ENCODE results near the gene NET1.

Gene NET1

GRCh38 chr10:5453749-5454489, 41.6 kb downstream of the NET1 start:
- no peak overlapping the region for H3K27ac ChIP-seq
- TF ChIP-seq CTCF (conservative IDR thresholded peaks at IDR 0.05) (no peak), ZFX (IDR thresholded peaks at IDR 0.05) (no peak)

- H3K27ac ChIP-seq, result no peak overlapping the region
- TF ChIP-seq ZFX (IDR thresholded peaks at IDR 0.05) (no peak), CTCF (conservative IDR thresholded peaks at IDR 0.05) (no peak)
Measured at GRCh38 chr10:5456563-5456962, 44.2 kb downstream of the NET1 start.

- no peak overlapping the region for H3K27ac ChIP-seq
- TF ChIP-seq ZFX (IDR thresholded peaks at IDR 0.05), result no peak
- no peak for TF ChIP-seq CTCF (conservative IDR thresholded peaks at IDR 0.05)
Measured at GRCh38 chr10:5457741-5458140, 45.4 kb downstream of the NET1 start.

GRCh38 chr10:5458425-5458824, 46.1 kb downstream of the NET1 start:
- TF ChIP-seq ZFX (IDR thresholded peaks at IDR 0.05), result no peak
- no peak for TF ChIP-seq CTCF (conservative IDR thresholded peaks at IDR 0.05)
- no peak overlapping the region for H3K27ac ChIP-seq

GRCh38 chr10:5458949-5459747, 46.8 kb downstream of the NET1 start:
- TF ChIP-seq CTCF (conservative IDR thresholded peaks at IDR 0.05), result no peak
- no peak for TF ChIP-seq ZFX (IDR thresholded peaks at IDR 0.05)
- H3K27ac ChIP-seq, result no peak overlapping the region

- TF ChIP-seq ZFX (IDR thresholded peaks at IDR 0.05), result no peak
- no peak for TF ChIP-seq CTCF (conservative IDR thresholded peaks at IDR 0.05)
- H3K27ac ChIP-seq, result no peak overlapping the region
Measured at GRCh38 chr10:5460468-5461202, 48.3 kb downstream of the NET1 start.

- TF ChIP-seq CTCF (conservative IDR thresholded peaks at IDR 0.05) (no peak), ZFX (IDR thresholded peaks at IDR 0.05) (no peak)
- no peak overlapping the region for H3K27ac ChIP-seq
Measured at GRCh38 chr10:5461203-5461588, 48.8 kb downstream of the NET1 start.

Data from C4-2B (cell line).